IMR-90 (cell line): ENCODE data around the gene RSAD1. TPM values are rescaled to one million over a fixed set of nuclear protein-coding genes. Genes with fewer than 3 reads are reported as not detected.
A peak's percentile ranks its signal among the peaks of the same experiment; 100 is the strongest.

Experiments used
- ATAC-seq: fragments of 200-7000 bp; cut with Tn5 transposase; 2 replicates; pipeline ENCODE4 v1.9.1; 2020; ENCODE audit warnings: low read depth, mild to moderate bottlenecking, moderate library complexity
- BruUV-seq: library from RNA; stranded (reverse); fragments of 400-500 nt; replicated peaks from 2 replicates; lab custom pipeline; 2021; lab: Mats Ljungman, UMichigan
- CTCF ChIA-PET: fragments of 300-600 bp; formaldehyde crosslinking; extraction: SDS; loops from one replicate; lab custom pipeline; 2021; ENCODE audit warnings: antibody characterized with exemption; lab: Yijun Ruan, JAX
- POLR2A ChIA-PET: fragments of 300-600 bp; sonication (Branson Sonifier 250); formaldehyde crosslinking; loops from one replicate; lab custom pipeline; 2022; ENCODE audit warnings: antibody characterized with exemption; ENCODE audit not compliant: unreplicated experiment; lab: Charles Lee
- DNase-seq: peaks from one replicate; pipeline ENCODE4 v3.0.0; 2013
- H2AFZ ChIP-seq: replicated peaks from 2 replicates; pipeline ENCODE3; 2013; ENCODE audit warnings: low read length, mild to moderate bottlenecking; ENCODE audit not compliant: poor library complexity
- H2AK5ac ChIP-seq: 2 replicates; pipeline ENCODE4 v1.6.1; 2013; ENCODE audit warnings: low read depth, low read length, inconsistent platforms
- H2AK9ac ChIP-seq: replicated peaks from 2 replicates; pipeline ENCODE3; 2013; ENCODE audit warnings: mild to moderate bottlenecking, low read depth, low read length, moderate library complexity; ENCODE audit not compliant: poor library complexity
- H2BK120ac ChIP-seq: 2 replicates; pipeline ENCODE4 v1.6.1; 2013; ENCODE audit warnings: low read depth, low read length, inconsistent platforms
- H2BK15ac ChIP-seq: 3 replicates; pipeline ENCODE4 v1.6.1; 2013; ENCODE audit warnings: low read depth, low read length, inconsistent platforms
- H2BK20ac ChIP-seq: 2 replicates; pipeline ENCODE4 v1.6.1; 2013; ENCODE audit warnings: low read depth, mild to moderate bottlenecking, inconsistent platforms, low read length, moderate library complexity
- H2BK5ac ChIP-seq: 2 replicates; pipeline ENCODE4 v1.6.1; 2013; ENCODE audit warnings: mild to moderate bottlenecking, low read depth, low read length, inconsistent platforms; ENCODE audit not compliant: poor library complexity, severe bottlenecking
- H3K14ac ChIP-seq: replicated peaks from 2 replicates; pipeline ENCODE4 v1.6.1; 2013; ENCODE audit warnings: low read depth, low read length, inconsistent platforms
- H3K18ac ChIP-seq: 2 replicates; pipeline ENCODE4 v1.6.1; 2013; ENCODE audit warnings: low read depth, low read length, control low read depth
- H3K23ac ChIP-seq: 2 replicates; pipeline ENCODE4 v1.6.1; 2013; ENCODE audit warnings: low read depth, low read length, inconsistent platforms
- H3K27ac ChIP-seq: 2 replicates; pipeline ENCODE4 v1.5.1; 2013; ENCODE audit warnings: mild to moderate bottlenecking, control low read depth, low read length; ENCODE audit not compliant: insufficient read depth
- H3K27me3 ChIP-seq: 2 replicates; pipeline ENCODE4 v1.6.1; 2013; ENCODE audit warnings: low read length; ENCODE audit not compliant: control insufficient read depth, insufficient read depth
- H3K36me3 ChIP-seq: 2 replicates; pipeline ENCODE4 v1.6.1; 2013; ENCODE audit warnings: low read length, mixed read lengths; ENCODE audit not compliant: control insufficient read depth, insufficient read depth
- H3K4ac ChIP-seq: 2 replicates; pipeline ENCODE4 v1.6.1; 2013; ENCODE audit warnings: low read depth, low read length, inconsistent platforms
- H3K4me1 ChIP-seq: 2 replicates; pipeline ENCODE4 v1.6.1; 2013; ENCODE audit warnings: low read length, mixed read lengths; ENCODE audit not compliant: control insufficient read depth, insufficient read depth
- H3K4me2 ChIP-seq: 2 replicates; pipeline ENCODE4 v1.6.1; 2013; ENCODE audit warnings: low read depth, mild to moderate bottlenecking, control low read depth, low read length, moderate library complexity
- H3K4me3 ChIP-seq: 2 replicates; pipeline ENCODE4 v1.5.1; 2013; ENCODE audit warnings: low read depth, mild to moderate bottlenecking, control low read depth, low read length, moderate library complexity; ENCODE audit not compliant: insufficient read depth
- H3K56ac ChIP-seq: 2 replicates; pipeline ENCODE4 v1.6.1; 2013; ENCODE audit warnings: low read length, inconsistent platforms; ENCODE audit not compliant: insufficient read depth; ENCODE audit errors: extremely low read depth
- H3K79me1 ChIP-seq, 2 experiments: 2 replicates each; pipeline ENCODE4 v1.6.1; 2013; ENCODE audit warnings: low read length in 2 of 2, inconsistent platforms in 1 of 2, low read depth in 1 of 2
- H3K9ac ChIP-seq: 2 replicates; pipeline ENCODE4 v1.6.1; 2013; ENCODE audit warnings: low read depth, low read length, control low read depth
- H3K9me1 ChIP-seq: 2 replicates; pipeline ENCODE4 v1.6.1; 2013; ENCODE audit warnings: low read length, inconsistent platforms; ENCODE audit not compliant: insufficient read depth
- H3K9me3 ChIP-seq: 2 replicates; pipeline ENCODE4 v1.6.1; 2013; ENCODE audit warnings: low read length; ENCODE audit not compliant: control insufficient read depth, insufficient read depth
- H4K20me1 ChIP-seq: 2 replicates; pipeline ENCODE4 v1.6.1; 2013; ENCODE audit warnings: low read length, inconsistent platforms; ENCODE audit not compliant: insufficient read depth
- H4K5ac ChIP-seq: 2 replicates; pipeline ENCODE4 v1.6.1; 2013; ENCODE audit warnings: mild to moderate bottlenecking, low read depth, low read length, control low read depth
- H4K8ac ChIP-seq, 2 experiments: 2 replicates each; pipeline ENCODE4 v1.6.1; 2013; ENCODE audit warnings: low read depth in 2 of 2, low read length in 2 of 2, control low read depth in 1 of 2, inconsistent platforms in 1 of 2
- H4K91ac ChIP-seq: 2 replicates; pipeline ENCODE4 v1.6.1; 2013; ENCODE audit warnings: low read depth, low read length, inconsistent platforms; ENCODE audit not compliant: insufficient read depth
- BHLHE40 ChIP-seq: fragments of 150-350 bp; IDR thresholded peaks from 2 replicates; pipeline ENCODE4 v1.6.1; 2016; ENCODE audit warnings: mild to moderate bottlenecking, low read depth, low read length
- CHD1 ChIP-seq: IDR thresholded peaks from 2 replicates; pipeline ENCODE4 v1.6.1; 2012; ENCODE audit warnings: low read depth, low read length, improper control_type of control experiment
- NFE2L2 ChIP-seq: fragments of 150-350 bp; IDR thresholded peaks from 2 replicates; pipeline ENCODE4 v1.6.1; 2016; ENCODE audit warnings: low read depth, mild to moderate bottlenecking, low read length
- RAD21 ChIP-seq: IDR thresholded peaks from 2 replicates; pipeline ENCODE4 v1.6.1; 2012; ENCODE audit warnings: low read length, improper control_type of control experiment
- SMC3 ChIP-seq: fragments of 150-350 bp; IDR thresholded peaks from 2 replicates; pipeline ENCODE4 v1.6.1; 2016; ENCODE audit warnings: low read depth, mild to moderate bottlenecking, antibody characterized with exemption, low read length, moderate library complexity
- WGBS, 2 experiments: methylation state at CpG; one replicate each; pipeline versions ENCODE4 v1.1.5 to v1.1.7; 2013; ENCODE audit warnings: missing lambda C conversion rate in 2 of 2; ENCODE audit not compliant: insufficient read length in 1 of 2; ENCODE audit errors: extremely low coverage in 2 of 2; 5-methylcytosine and 5-hydroxymethylcytosine counted together
- dilution Hi-C: fragments of 300-500 bp; cut with HindIII; formaldehyde crosslinking; loops from one replicate; pipeline ENCODE4 v1.14.3; 2018; ENCODE audit warnings: low sequenced_read_pairs; ENCODE audit not compliant: unreplicated experiment
- in situ Hi-C: fragments of 300-500 bp; cut with MboI; formaldehyde crosslinking; loops from 3 replicates; pipeline ENCODE4 v1.14.3; 2019; ENCODE audit warnings: low sequenced_read_pairs, inconsistent platforms, mixed read lengths
- intact Hi-C: fragments of 100-400 bp; cut with micrococcal nuclease; formaldehyde crosslinking; loops from 2 replicates; pipeline ENCODE4 v1.10.0; 2022
- polyA plus RNA-seq, 3 experiments: library from polyadenylated mRNA; depleted of rRNA; stranded (reverse); fragments of >200 nt; gene quantifications; 2 replicates each; pipeline ENCODE4 v1.2.3, GENCODE V29; 2012; ENCODE audit warnings: low replicate concordance in 1 of 3
- total RNA-seq: library from RNA; depleted of rRNA; stranded (reverse); fragments of >200 nt; gene quantifications from 2 replicates; pipeline ENCODE4 v1.2.3, GENCODE V29; 2012

RSAD1 gene
- total and polyA plus RNA-seq, 2 of the 4 experiments (the other 2 are of a cell fraction): 10.8 to 19.2 TPM

- TF ChIP-seq NFE2L2 (no peak), SMC3 (no peak), RAD21 (no peak), CHD1 (no peak)
Measured at GRCh38 chr17:50440838-50441829, 37.5 kb upstream of the RSAD1 start (continued).

- ChIA-PET CTCF (no interaction called here), POLR2A (no interaction called here)
- no peaks in the 10 kb centered on the region for H3K27me3 ChIP-seq
- H3K9me1 ChIP-seq: 0 out of 2 replicates have a peak, but pooled peaks cover 7% of the 10 kb centered on the region
- H2BK5ac ChIP-seq: no peak overlapping the region
- H3K27ac ChIP-seq: no peak overlapping the region
- H4K5ac ChIP-seq: no peak overlapping the region
- H4K91ac ChIP-seq: no peak overlapping the region
- H3K56ac ChIP-seq: no peak overlapping the region
- H2AK9ac ChIP-seq: no peak overlapping the region
- H3K9me3 ChIP-seq: no peaks in the 10 kb centered on the region
- peaks cover 4 to 16% of the 10 kb centered on the region in 2 experiments; a peak in 2 of 4 replicates for H3K79me1 ChIP-seq
- intact Hi-C loops (no loop called here), in situ Hi-C loops (no loop called here), dilution Hi-C loops (no loop called here)
- no peak overlapping the region for H3K9ac ChIP-seq
- H3K4me2 ChIP-seq: peak overlapping the region; percentile 22; the same call in 1 of the 2 replicates
- no peak overlapping the region for H3K4ac ChIP-seq
- BruUV-seq: no TSS peak
- no peak overlapping the region for H3K14ac ChIP-seq
- ATAC-seq (peak; percentile 62), DNase-seq (peak; percentile 19)
- H2BK15ac ChIP-seq: no peak overlapping the region
- peaks cover 11% of the 10 kb centered on the region; the same call in 1 of the 2 replicates for H4K20me1 ChIP-seq
- H2AK5ac ChIP-seq: no peak overlapping the region
- no peak overlapping the region for H4K8ac ChIP-seq
- no peak overlapping the region for H2AFZ ChIP-seq
- H3K36me3 ChIP-seq: no peaks in the 10 kb centered on the region; the same call in 1 of the 2 replicates
- no CpG with 5 or more reads among the region's 3 CpGs for whole genome bisulfite sequencing, 2 experiments
- no peak overlapping the region for H2BK20ac ChIP-seq
- H2BK120ac ChIP-seq: no peak overlapping the region
- no peak overlapping the region for H3K4me3 ChIP-seq
- TF ChIP-seq NFE2L2 (no peak), RAD21 (no peak), BHLHE40 (no peak)
- H3K4me1 ChIP-seq: peaks cover 4% of the 10 kb centered on the region; the same call in 1 of the 2 replicates
- H3K23ac ChIP-seq: no peak overlapping the region
- H3K18ac ChIP-seq: no peak overlapping the region
Measured at GRCh38 chr17:50443505-50443974, 35.1 kb upstream of the RSAD1 start.
